Measurements from ENCODE around the gene DCTN1. TPM values are rescaled to one million over a fixed set of nuclear protein-coding genes. Genes with fewer than 3 reads are reported as not detected.
A peak's percentile ranks its signal among the peaks of the same experiment; 100 is the strongest.

DCTN1 gene
- total RNA-seq, 1 experiment from 2014 or later, result 150 TPM

GRCh38 chr2:74416778-74417177, 36.7 kb upstream of the DCTN1 start:
- DNase-seq, result no peak
- Histone ChIP-seq H3K4me3 (no peak overlapping the region), H3K9me3 (no peaks in the 10 kb centered on the region), H3K27me3 (no peaks in the 10 kb centered on the region), H3K36me3 (no peaks in the 10 kb centered on the region)

DNA sequence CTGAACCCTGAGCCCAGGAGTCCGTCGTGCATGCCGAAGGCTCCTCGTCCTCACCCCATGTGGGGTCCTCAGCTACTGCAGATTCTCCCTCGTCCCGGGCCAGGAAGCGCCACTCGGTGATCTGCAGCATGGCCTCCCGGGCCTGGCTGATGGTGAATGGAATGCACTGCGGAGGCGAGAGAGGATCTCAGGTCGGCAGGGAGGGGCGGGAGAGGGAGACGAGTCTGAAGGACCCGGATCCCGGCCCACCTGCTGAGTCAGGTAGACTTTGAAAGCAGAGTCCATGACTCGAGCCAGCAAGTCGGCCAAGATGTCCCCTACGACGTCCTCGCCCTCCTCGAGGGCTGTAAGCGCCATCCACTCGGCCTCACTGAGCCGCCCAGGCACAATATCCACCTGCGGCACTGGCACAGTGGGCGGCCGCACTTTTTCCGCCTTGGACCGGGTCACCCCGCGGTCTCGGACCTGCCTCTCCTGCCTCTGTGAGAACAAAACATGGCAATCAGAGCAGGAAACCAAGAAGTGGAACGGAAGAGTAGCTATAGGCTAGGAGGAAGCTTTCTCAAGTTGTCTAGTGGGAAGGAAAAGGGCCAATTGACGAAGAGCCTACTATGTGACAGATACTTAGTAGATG, 35.8 kb upstream of the DCTN1 start:
- Histone ChIP-seq H3K36me3 (no peaks in the 10 kb centered on the region), H3K9me3 (no peaks in the 10 kb centered on the region), H3K4me3 (no peak overlapping the region), H3K27me3 (no peaks in the 10 kb centered on the region)
- DNase-seq, result no peak

DNA sequence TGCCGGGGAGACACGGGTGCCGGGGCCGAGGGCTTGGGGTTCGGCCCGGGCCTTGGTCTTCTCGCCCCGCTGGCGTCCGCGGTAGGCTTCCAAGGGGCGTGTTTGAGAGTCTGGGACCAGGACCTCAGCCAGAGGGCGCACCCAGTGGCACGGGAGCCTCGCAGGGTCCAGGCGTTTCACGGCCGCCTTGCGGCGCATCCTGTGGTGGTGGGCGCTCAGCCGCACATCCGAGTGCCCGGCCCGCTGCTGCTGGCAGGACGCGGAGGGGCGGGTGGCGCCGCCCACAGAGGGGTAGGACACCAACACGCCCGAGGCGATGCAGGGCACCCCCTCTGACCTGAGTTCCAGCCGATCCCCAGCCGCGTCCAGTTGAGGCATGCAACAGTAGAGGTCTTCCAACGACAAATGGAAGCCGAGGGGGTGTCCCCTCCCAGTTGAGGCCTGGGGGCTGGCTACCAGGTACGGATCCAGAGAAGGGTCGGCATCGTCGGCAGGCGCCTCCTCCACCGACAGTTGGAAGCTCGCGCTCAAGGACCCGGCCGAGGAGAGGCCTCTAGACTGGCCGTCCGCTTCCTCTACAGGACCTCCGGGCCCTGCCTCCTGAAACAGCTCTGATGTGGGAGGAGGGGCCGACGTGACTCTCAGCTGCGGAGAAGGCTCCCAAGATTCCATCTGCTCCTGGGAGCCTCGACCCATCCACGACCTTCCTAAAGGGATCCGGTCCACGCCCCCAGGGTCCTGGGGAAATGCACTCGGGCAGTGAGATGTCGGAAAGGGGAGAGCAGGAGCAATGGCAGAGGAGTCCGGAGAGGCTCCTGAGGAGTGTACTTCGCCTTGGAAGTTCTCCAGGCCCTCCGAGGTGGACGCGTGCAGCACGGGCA, 35.0 kb upstream of the DCTN1 start:
- Histone ChIP-seq H3K27me3 (no peaks in the 10 kb centered on the region), H3K9me3 (no peaks in the 10 kb centered on the region), H3K36me3 (no peaks in the 10 kb centered on the region), H3K4me3 (no peak overlapping the region)
- DNase-seq, result no peak

DNA sequence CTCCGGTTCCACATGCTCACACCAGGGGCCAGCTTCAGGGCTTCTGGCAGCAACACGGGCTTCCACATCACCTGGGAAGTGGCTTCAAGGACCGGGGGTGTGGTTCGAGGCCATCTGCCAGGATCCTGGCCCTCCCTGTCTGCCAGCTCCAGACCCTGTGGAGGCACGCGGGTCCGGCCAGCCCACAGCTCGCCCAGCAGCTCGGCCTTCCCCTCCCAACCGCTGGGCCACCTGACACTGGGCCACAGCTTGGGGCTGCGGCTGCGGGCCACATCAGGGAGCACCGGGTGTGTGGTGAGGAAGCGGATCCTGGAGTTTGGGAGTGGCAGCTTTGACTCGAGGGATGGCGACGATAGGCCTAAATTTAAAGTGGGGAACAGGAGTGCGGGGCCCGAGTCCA, 34.3 kb upstream of the DCTN1 start:
- Histone ChIP-seq H3K4me3 (no peak overlapping the region), H3K27me3 (no peaks in the 10 kb centered on the region), H3K9me3 (no peaks in the 10 kb centered on the region), H3K36me3 (no peaks in the 10 kb centered on the region)
- no peak for DNase-seq

DNA sequence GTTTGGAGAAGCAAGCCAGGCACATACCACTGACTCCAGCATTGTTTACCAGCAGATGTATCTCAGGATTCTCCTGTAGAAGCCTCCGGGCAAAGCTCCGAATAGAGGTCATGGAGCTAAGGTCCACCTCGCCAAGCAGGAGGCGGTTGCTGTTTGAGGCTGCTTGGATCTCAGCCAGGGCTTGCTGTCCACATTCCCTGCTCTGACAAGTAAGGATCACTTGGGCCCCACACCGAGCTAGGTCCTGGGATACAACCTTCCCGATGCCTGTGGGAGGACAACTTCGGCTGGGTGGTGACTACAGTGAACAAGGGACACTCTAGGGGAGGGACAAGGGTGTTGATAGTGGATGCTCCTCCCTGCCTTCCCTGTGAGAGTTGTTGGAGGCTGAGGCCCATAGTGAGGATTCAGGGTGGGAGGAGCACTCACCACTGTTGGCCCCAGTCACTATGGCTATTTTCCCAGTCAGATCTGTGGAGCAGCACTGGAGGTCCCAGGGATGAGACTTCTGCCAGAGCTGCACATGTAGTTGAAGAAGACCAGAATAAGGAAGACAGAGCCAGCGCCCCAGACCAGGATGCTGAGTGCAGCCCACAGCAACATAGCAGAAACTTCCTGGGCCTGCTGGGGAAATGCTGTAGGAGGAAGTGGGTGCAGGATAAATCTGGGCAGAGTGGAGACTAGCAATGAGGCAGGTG, 33.0 kb upstream of the DCTN1 start:
- DNase-seq, result no peak
- no peaks in the 10 kb centered on the region for H3K9me3 ChIP-seq
- H3K36me3 ChIP-seq, result no peaks in the 10 kb centered on the region
- H3K4me3 ChIP-seq, result no peak overlapping the region
- H3K27me3 ChIP-seq, result no peaks in the 10 kb centered on the region

DNA sequence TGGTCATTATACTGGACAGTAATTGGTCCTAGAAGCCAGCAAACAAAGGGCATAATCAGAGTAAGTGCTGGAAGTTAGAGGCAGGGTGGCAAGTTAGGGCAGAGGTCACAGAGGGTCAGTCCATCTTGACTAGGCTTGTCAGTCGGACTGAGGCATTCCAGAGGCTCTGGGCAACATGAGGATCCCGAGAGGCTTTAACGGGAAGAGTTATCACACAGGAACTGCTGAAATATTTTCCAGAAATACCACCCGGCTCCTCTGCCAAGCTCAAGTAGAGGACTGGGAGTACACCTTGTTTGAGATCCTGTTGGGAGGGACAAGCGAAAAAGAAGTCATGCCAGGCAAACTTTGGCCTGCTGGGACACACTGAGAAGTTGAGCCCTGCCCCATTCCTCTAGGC, 27.6 kb upstream of the DCTN1 start:
- DNase-seq, result no peak

DNA sequence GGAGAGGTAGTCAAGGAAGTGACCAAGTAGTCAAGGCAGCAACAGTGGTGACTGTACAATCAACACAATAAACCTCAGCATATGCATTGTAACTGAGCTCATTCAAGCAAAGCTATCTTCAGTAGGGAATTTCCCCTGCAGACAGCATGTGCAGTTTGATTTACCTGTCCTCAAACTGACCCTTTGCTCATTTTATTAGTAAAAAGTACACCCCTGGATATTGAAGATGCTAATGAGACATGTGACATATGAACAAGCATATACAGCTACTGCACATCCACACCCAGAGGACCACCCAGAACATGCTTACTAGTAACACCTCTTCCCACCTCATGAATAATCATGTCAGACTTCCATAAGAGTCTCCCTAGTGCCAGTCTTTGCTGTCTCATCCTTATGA, 25.9 kb upstream of the DCTN1 start:
- H3K4me3 ChIP-seq, result no peak overlapping the region
- no peak for DNase-seq
- no peaks in the 10 kb centered on the region for H3K9me3 ChIP-seq
- no peaks in the 10 kb centered on the region for H3K36me3 ChIP-seq
- no peaks in the 10 kb centered on the region for H3K27me3 ChIP-seq

More for the DNA sequence above, 27.6 kb upstream of the DCTN1 start:
- Histone ChIP-seq H3K9me3 (no peaks in the 10 kb centered on the region), H3K27me3 (no peaks in the 10 kb centered on the region), H3K36me3 (no peaks in the 10 kb centered on the region), H3K4me3 (no peak overlapping the region)

GRCh38 chr2:74401891-74402290, 21.8 kb upstream of the DCTN1 start:
- H3K27me3 ChIP-seq, result no peaks in the 10 kb centered on the region
- H3K4me3 ChIP-seq, result no peak overlapping the region
- DNase-seq, result no peak
- H3K9me3 ChIP-seq, result no peaks in the 10 kb centered on the region
- no peaks in the 10 kb centered on the region for H3K36me3 ChIP-seq

DNA sequence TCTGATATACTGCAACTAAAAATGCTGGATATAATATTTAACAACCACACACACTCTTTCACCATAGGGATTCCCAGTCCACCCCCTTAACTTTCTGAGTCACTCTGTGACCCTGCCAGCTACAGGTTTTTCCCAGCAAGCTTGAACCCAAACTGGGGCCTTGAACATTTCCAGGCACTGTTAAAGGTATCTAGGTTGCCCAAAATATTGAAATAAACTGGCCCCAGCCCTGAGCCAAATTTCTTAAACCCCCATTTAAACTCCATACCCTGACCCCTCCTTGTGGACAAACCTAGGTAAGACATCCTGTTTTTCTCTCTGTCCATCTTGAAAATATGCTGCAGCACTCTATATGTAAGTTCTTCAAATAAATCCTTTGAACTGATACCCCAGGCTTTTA, 19.7 kb upstream of the DCTN1 start:
- H3K27me3 ChIP-seq, result no peaks in the 10 kb centered on the region
- no peaks in the 10 kb centered on the region for H3K36me3 ChIP-seq
- no peak for DNase-seq
- H3K4me3 ChIP-seq, result no peak overlapping the region
- H3K9me3 ChIP-seq, result no peaks in the 10 kb centered on the region

- no peaks in the 10 kb centered on the region for H3K36me3 ChIP-seq
Measured at GRCh38 chr2:74396149-74396548, 16.0 kb upstream of the DCTN1 start.

GRCh38 chr2:74393525-74393924, 13.4 kb upstream of the DCTN1 start:
- Histone ChIP-seq H3K27me3 (no peaks in the 10 kb centered on the region), H3K36me3 (no peaks in the 10 kb centered on the region), H3K9me3 (no peaks in the 10 kb centered on the region), H3K4me3 (no peak overlapping the region)
- no peak for DNase-seq

More at GRCh38 chr2:74396149-74396548, 16.0 kb upstream of the DCTN1 start:
- H3K4me3 ChIP-seq, result no peak overlapping the region
- no peaks in the 10 kb centered on the region for H3K9me3 ChIP-seq
- H3K27me3 ChIP-seq, result no peaks in the 10 kb centered on the region
- DNase-seq, result no peak

DNA sequence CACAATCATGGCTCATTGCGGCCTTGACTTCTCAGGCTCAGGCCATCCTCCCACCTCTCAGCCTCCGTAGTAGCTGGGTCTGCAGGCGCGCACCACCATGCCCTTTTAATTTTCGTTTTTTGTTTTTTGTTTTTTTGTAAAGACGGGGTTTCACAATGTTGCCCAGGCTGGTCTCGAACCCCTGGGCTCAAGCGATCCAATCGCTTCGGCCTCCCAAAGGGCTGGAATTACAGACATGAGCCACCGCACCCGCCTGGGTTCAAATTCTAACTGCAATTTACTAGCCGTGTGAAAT, 12.3 kb upstream of the DCTN1 start:
- Histone ChIP-seq H3K4me3 (peak overlapping the region; percentile 76), H3K36me3 (no peaks in the 10 kb centered on the region), H3K27me3 (no peaks in the 10 kb centered on the region), H3K9me3 (no peaks in the 10 kb centered on the region)
- no peak for DNase-seq

DNA sequence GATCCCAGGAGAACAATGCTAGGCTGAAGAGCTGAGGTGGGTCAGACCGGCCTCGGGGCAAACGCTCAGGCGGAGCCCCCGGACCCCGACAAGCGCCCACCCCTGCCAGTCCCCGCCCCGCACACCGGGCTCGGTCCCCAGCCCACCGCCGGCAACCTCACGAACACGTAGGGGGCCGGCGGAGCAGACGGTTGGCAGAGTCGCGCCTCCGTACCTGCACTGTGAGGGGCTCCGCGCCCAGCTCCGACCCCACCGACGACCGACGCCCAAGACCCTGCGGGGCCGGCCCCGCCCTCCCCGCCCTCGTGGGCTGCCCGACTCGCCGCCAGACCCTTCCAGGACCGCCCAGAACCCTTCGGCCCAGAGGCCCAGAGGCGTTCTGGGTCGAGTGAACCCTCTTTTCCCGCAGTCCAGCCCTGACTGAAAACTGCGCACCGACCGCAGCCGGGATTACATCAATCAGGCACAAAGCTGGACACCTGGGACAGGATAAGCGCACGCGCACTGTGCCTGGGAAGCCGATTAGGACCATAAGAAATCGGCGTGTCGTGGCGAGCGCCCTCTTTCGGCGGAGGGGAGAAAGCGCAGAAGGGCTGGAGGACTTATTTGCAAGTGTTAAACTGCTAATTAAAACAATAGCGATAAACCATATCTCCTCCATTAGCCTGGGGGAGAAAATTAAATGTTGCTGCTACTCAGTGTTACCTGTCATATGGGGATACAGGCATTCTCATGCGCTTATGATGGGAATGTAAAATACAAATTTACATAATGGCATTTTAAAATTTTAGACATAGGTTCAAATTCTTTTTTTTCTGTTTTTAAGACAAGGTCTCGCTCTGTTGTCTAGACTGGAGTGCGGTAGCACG, 11.7 kb upstream of the DCTN1 start:
- peak; percentile 77 for DNase-seq
- Histone ChIP-seq H3K36me3 (no peaks in the 10 kb centered on the region), H3K27me3 (no peaks in the 10 kb centered on the region), H3K9me3 (no peaks in the 10 kb centered on the region), H3K4me3 (peak overlapping the region; percentile 76)

DNA sequence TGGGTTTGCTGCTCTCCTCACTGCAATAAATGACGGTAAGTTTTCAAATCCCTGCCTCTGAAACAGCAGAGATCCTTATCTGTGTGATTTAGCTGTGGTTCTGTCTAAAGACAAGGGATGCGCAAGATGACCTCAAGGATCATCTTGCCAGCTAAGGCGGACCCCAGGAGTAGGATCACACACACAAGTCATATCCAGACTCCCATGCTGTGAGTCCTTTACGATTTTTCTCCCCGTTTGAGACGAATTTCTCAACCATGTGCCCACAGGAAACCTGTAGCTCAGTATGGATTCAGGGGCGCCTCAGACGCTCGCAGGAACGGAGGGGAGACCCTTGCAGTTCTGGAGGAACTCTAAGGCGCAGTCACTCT, 11.1 kb upstream of the DCTN1 start:
- Histone ChIP-seq H3K36me3 (no peaks in the 10 kb centered on the region), H3K27me3 (no peaks in the 10 kb centered on the region), H3K9me3 (no peaks in the 10 kb centered on the region), H3K4me3 (peak overlapping the region; percentile 76)
- no peak for DNase-seq

- DNase-seq, result no peak
- H3K27me3 ChIP-seq, result no peaks in the 10 kb centered on the region
Measured at GRCh38 chr2:74390606-74391005, 10.5 kb upstream of the DCTN1 start.

DNA sequence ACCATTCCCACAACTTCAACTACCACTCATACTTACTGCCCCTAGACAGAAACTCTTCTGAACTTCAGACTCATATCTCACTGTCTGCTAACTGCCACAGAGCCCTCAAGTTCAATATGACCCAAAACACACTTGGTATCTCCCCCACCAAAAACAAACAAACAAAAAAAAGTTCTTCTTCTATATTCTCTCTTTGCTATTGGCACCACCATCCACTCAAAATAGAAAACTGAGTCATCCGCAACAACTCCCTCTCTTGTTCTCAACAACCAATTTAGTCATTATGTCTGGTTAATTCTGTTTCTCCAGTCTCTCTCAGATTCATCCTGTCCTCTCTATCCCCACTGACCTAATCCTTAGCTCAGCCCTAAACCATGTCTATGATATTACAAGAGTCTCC, 7.2 kb upstream of the DCTN1 start:
- no peaks in the 10 kb centered on the region for H3K27me3 ChIP-seq
- H3K9me3 ChIP-seq, result no peaks in the 10 kb centered on the region
- H3K4me3 ChIP-seq, result no peak overlapping the region
- DNase-seq, result no peak
- H3K36me3 ChIP-seq, result 0 out of 2 replicates have a peak, but pooled peaks cover 5% of the 10 kb centered on the region

More at GRCh38 chr2:74390606-74391005, 10.5 kb upstream of the DCTN1 start:
- no peaks in the 10 kb centered on the region for H3K36me3 ChIP-seq
- H3K4me3 ChIP-seq, result peak overlapping the region; percentile 76
- no peaks in the 10 kb centered on the region for H3K9me3 ChIP-seq

DNA sequence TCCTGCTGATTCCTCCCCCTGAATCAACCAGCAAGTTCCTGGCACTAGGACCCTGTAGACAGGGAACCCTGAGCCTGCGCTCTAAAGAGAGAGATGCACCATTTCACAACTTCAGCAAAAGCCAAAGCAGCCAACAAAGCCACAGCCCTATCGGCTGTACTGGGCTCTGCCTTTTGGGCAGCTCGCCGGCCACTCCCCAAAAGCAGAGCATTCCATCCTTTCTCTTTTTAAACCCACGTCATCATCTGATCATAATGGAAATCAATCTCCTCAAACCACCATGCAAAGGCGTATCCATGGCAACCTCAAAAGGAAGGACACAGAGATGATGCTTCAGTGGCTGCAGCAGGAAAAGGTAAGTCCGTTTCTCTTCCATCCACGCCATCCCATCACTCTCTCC, 5.3 kb upstream of the DCTN1 start:
- Histone ChIP-seq H3K27me3 (no peaks in the 10 kb centered on the region), H3K36me3 (peaks cover 10% of the 10 kb centered on the region), H3K9me3 (no peaks in the 10 kb centered on the region), H3K4me3 (no peak overlapping the region)
- no peak for DNase-seq

All from MG63 (cell line).